WTC11 (cell line): ENCODE measurements around the gene AKNAD1.

Source experiments
- ATF6 ChIP-seq: sonication (generic); formaldehyde crosslinking; IDR thresholded peaks from 2 replicates; pipeline ENCODE4 v1.8.1; 2023; ENCODE audit warnings: mild to moderate bottlenecking, missing genetic modification reagents
- CTCF ChIP-seq: fragments of 200-600 bp; IDR thresholded peaks from 2 replicates; pipeline ENCODE4 v1.8.0; 2022; ENCODE audit warnings: antibody characterized with exemption
- ELF4 ChIP-seq: sonication (generic); formaldehyde crosslinking; IDR thresholded peaks from 2 replicates; pipeline ENCODE4 v1.8.1; 2022; ENCODE audit warnings: low read depth, mild to moderate bottlenecking, moderate library complexity, missing genetic modification reagents
- HMGXB4 ChIP-seq: sonication (generic); formaldehyde crosslinking; IDR thresholded peaks from 2 replicates; pipeline ENCODE4 v1.8.1; 2023; ENCODE audit warnings: mild to moderate bottlenecking, moderate library complexity, missing genetic modification reagents
- NR1H2 ChIP-seq: sonication (generic); formaldehyde crosslinking; IDR thresholded peaks from 2 replicates; pipeline ENCODE4 v1.9.0; 2021; ENCODE audit warnings: mild to moderate bottlenecking, moderate library complexity, missing genetic modification reagents
- NR3C1 ChIP-seq: sonication (generic); formaldehyde crosslinking; conservative IDR thresholded peaks from 2 replicates; pipeline ENCODE4 v1.8.1; 2023; ENCODE audit warnings: low read depth, mild to moderate bottlenecking, missing genetic modification reagents
- TCF7 ChIP-seq: sonication (generic); formaldehyde crosslinking; IDR thresholded peaks from 2 replicates; pipeline ENCODE4 v1.8.0; 2022; ENCODE audit warnings: mild to moderate bottlenecking, low read depth, missing genetic modification reagents, moderate library complexity
- ZNF423 ChIP-seq: fragments of 250-450 bp; sonication (Bioruptor Pico); IDR thresholded peaks from 2 replicates; pipeline ENCODE4 v2.1.2; 2022; ENCODE audit warnings: mild to moderate bottlenecking, moderate library complexity
- TF ChIP-seq, protein P1 (sequence below): sonication (generic); formaldehyde crosslinking; IDR thresholded peaks from 2 replicates; pipeline ENCODE4 v1.8.1; 2023; ENCODE audit warnings: mild to moderate bottlenecking, missing genetic modification reagents, moderate library complexity

GRCh38 chr1:108814343-108815125 is 42.4 kb downstream of the AKNAD1 start:
- TF ChIP-seq TCF7 (CRISPR knock-in tag) (no peak), CTCF (no peak), ATF6 (no peak), ELF4 (no peak), ZNF423 (CRISPR knock-in tag) (no peak), HMGXB4 (no peak), NR3C1 (CRISPR knock-in tag) (no peak), NR1H2 (no peak)
- TF ChIP-seq, protein P1, sequence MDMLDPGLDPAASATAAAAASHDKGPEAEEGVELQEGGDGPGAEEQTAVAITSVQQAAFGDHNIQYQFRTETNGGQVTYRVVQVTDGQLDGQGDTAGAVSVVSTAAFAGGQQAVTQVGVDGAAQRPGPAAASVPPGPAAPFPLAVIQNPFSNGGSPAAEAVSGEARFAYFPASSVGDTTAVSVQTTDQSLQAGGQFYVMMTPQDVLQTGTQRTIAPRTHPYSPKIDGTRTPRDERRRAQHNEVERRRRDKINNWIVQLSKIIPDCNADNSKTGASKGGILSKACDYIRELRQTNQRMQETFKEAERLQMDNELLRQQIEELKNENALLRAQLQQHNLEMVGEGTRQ = no peak
